GM19467 (cell line): ENCODE data around the gene HOXD10.

ENCODE experiments used
- ATAC-seq: cut with Tn5 transposase; IDR thresholded peaks from one replicate; pipeline ENCODE4 v1.9.1; 2021; ENCODE audit warnings: mild to moderate bottlenecking, moderate library complexity; ENCODE audit not compliant: unreplicated experiment

Gene HOXD10

GRCh38 chr2:176148751-176149421 lies 32.3 kb downstream of the HOXD10 start:
- no peak for ATAC-seq

- no peak for ATAC-seq
Measured at GRCh38 chr2:176149481-176149938, 32.9 kb downstream of the HOXD10 start.

DNA sequence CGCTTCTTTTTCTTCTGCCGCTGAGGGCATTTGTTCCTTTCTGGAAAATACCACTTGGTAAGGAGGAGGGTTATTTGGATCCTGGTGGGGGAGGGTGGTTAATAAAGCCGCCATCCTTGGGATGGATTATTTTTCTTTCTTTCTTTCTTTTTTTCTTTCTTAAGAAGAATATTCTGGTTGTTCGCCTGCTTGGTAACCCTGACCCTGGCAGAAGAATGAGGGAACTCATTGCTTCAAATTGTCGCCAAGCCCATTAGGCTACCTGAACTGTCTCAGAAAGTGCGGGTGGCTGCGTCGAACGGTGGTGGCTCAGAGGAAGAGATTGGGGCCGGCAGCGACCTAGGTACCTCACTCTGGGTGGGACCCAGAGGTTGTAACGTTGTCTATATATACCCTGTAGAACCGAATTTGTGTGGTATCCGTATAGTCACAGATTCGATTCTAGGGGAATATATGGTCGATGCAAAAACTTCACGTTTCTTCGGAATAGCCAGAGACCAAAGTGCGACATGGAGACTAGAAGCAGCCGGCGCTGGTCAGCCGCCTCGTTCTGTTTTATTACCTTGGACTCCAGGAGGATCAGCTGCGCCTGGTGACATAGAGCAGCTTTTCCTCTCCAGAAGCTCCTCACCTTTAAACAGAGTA lies 33.5 kb downstream of the HOXD10 start:
- no peak for ATAC-seq

DNA sequence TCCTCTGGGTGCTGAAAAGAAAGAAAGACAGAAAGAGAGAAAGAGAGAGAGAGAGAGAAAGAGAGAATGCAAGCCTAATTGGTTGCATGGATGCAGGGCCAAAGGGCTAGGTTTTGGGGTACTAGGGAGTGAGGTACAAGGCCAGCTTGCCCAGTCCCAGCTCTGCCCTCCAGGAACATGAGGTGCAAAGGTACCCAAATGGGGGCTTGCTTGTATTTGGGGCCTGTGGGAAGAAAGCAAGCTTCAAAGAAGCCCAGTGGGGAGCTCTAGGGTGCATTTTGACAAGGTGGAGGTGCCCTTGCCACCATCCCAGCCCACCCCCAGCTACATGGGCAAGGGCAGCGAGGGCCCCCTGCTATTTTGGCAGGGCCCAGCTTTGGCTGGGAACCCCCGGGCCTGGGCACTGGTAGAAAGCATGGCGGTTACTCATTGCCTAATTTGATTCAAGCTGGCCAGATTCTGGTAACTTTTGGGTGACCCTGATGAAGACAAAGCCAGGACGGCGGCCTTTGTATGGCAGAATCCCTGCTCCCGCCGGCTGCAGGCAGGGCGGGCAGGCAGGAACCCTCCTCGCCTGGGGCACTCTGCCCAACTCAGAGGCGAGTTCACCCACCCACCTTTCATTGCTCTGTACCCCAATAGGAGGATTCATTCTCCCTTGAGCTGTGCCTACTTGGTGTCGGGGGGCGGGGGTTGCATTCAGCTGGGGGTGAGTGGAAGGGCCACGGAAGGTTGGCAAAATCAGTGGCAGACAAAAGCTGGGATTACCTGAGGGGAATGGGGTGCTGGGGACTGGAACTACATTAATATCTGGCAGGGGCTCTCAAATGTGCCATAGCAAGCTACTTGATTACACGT lies 34.2 kb downstream of the HOXD10 start:
- no peak for ATAC-seq

GRCh38 chr2:176151442-176152287 lies 35.1 kb downstream of the HOXD10 start, which contains the start of gene HOXD4:
Gene HOXD4 (plus strand): TSS chr2:176151550. CDS start chr2:176151634, 84 bp downstream.
- ATAC-seq = no peak

DNA sequence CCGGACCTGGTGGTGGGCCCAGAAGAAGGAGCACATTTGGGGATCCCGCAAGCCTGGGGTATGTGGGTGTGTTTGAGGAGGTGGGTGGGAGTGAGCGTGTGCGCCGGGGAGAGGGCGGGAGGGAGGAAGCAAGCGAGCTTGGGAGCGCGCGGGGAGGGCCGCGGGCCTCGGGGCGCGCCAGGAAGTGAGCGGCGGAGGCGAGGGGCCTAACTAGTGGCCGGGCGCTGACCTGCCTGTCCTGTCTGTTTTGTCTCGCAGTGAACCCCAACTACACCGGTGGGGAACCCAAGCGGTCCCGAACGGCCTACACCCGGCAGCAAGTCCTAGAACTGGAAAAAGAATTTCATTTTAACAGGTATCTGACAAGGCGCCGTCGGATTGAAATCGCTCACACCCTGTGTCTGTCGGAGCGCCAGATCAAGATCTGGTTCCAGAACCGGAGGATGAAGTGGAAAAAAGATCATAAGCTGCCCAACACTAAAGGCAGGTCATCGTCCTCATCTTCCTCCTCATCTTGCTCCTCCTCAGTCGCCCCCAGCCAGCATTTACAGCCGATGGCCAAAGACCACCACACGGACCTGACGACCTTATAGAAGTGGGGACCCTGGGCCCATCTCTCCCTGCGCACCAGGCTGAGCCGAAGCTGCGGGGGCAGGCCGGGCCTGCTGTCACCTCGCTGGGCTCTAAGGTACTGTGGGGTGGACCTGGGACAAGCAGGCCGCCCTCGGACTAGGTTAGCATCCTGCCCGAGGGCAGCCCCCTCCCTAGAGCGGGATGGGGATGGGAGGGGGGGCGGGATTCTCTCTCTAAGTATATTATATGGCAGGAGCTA lies 36.0 kb downstream of the HOXD10 start:
- no peak for ATAC-seq

- no peak for ATAC-seq
Measured at GRCh38 chr2:176154576-176155252, 38.1 kb downstream of the HOXD10 start.

DNA sequence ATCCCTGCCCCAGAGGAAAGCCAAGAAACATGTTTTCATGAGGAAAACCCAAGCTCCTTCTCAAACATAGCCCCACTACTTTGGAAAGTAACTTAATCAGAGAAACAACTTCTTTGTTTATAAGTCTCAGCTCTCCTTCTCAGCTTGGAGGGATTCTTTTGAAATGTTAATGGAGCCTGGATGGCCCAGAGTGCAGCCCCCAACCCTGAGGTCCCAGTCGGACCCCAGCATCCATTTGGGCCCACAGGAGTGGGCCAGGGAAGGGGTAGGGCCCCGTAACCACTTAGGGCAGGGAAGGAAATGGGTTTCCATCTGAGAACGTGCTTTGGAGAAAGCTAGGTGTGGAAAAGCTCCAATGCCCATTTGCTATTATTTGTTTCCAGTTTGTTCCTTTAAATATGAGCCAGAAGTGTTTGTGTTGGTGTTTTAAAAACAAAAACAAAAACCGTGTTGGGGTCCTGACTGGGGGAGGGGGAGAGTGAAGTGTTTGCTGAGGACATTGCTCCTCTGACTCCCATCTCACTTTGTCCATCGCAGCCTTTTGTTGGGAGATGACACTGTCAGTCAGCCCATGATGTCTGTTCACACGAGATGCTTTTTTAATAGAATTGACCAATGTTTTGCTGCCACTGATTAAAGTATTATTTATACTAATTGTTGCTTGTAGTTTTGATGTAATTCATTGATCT lies 38.9 kb downstream of the HOXD10 start:
- ATAC-seq = no peak

DNA sequence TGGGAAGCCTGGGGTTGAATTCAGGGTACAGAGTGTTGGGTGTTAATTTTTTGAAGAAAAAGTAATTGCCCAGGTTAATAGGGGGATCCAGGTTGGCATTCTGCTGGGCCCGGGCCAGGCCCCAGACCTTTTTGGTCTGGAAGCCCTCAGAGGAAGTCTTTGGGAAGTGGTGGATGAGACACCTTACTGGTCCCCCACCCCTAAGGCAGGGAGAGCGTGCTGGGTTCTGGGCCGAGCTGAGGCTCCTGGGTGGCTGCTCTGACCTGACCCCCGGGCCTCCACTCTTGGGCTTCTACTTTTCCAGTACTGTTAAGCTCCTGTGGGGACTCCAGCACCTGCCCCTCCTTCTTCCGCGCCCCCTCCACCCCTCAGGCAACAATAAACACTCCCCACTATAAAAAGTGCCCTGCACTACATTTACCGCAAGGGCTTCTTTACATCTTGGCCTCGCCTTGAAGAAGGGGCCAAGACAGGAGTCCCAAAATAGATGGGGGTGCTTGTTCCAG lies 39.8 kb downstream of the HOXD10 start:
- no peak for ATAC-seq

- no peak for ATAC-seq
Measured at GRCh38 chr2:176156807-176157498, 40.4 kb downstream of the HOXD10 start, which contains the start of gene HOXD3. Gene HOXD3 (plus strand): TSS chr2:176157307. CDS start chr2:176169115, 11,808 bp downstream.

DNA sequence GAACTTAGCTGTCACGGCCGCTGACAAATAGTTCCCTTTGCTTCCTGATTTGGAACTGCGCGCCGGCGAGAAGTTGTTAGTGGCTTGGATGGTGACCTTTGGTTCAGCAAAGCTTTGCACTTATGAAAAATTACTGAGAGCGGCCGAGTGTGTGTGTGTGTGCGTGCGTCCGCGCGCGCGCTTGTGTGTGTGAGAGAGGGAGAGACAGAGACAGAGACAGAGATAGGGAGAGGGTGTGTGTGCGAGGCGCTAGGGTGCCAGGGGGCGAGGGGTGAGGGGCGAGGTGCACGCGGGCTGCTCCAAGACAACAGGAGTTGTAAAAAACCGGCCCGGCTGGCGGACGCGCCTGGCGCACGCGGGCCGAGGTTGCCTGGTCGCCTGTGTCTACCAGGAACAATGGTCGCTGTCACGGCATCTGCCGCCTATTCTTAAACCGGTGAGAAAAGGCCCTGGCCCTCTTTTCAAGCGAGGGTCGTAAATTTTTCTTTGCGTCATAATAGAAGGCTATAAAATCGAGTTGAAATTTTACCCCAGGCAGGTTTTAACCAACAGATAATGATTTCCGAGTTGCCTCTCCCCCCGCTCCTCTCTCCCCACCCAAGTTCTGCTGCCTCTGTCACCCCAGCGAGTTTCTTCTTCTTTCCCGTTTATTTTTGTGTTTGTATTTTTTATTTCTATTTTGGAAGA lies 41.1 kb downstream of the HOXD10 start:
- no peak for ATAC-seq

DNA sequence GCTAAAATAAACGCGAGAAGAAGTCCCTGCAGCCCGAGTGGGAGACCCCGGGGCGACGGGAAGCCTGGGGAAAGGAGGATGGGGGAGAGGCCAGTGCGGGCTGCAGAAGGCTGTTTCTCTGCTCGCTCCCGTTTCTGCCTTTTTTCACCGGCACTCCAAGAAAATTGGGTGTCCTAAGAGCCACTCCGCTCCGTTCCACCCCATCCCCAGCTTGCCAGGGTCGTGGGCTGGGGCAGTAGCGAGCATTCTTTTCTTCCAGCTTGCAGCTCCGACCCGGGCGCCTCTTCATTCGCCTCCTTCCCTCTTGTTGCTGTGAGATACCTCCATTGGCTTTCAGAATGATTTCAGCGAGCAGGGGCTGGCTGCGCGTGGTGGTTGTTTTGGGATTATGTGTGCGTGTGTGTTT lies 41.6 kb downstream of the HOXD10 start:
- no peak for ATAC-seq

DNA sequence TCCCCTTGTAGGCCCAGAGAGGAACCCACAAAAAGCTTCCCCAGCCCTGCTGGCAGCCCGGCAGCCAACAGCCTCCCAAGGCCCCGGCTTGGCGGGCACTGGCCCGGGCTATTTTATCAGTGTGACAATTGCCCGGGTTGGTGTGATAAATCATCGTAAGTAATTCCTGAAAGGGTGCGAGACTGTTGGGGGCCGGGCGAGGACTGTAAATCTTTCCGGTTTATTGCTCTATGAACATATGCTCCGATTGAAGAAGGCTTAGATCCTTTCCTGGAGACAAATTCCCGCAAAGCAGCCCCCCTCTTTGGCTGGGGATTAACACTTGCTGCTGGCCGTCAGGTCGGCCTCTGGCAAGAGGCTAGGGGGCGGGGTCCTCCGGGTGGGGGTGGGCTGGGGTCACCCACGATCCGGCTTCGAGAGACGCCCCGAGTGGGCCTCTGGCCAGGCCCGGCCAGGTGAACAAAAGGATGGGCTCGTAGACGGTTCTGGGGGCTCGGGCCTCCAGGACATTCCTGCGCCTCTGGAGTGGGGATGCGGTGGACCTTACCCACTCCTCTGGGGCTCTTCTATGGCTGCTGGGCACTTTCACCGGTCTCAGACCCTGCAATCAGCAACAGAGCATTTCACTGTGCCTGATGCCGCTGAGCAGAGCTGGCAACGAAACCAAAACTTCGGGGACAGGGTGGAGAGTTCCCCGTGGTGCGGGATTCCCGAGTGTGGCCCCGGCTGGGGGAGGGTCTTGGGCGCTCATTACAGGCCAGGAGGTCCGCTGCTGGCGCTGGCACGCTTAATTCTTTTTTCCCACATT lies 42.5 kb downstream of the HOXD10 start:
- no peak for ATAC-seq

GRCh38 chr2:176159663-176160250 lies 43.2 kb downstream of the HOXD10 start:
- ATAC-seq = no peak

DNA sequence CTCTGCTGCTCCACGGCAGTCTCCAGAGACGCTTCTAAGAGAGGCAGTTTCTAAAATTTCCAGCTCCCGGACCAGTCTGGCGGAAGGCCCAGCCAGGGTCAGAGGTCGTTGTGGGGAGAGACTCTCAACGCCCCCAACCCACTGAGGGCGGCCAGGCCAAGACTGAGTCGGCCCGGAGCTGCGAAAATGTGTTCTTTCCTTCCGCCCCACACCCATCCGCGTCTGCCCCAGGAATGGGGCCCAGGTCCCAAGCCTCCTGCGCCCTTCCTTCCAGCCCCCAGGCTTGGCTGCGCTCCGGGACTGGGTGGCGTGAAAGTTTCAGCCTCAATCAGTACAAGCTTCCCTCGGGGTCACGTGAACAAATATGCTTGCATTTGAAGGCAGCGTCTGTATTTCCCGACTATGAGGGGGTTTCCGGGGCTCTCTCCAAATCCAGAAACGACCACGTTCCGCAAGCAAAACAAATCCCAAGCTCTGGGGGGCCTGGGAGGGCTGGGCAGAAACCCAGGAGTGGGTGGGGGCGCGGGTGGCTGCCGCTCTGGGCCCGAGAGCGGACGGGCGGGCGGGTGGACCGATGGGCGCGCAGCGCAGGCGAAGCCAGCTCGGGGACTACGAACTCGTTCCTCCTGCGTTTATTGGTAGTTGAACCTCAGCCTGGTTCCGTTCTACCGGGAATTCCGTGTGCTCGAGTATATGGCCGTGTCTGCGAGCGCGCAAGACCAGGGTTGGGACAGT lies 43.8 kb downstream of the HOXD10 start:
- no peak for ATAC-seq
